NCI-H1092 (cell line): ENCODE results near the gene ZBTB16.

Experiments
- DNase-seq: peaks from one replicate; lab custom pipeline; 2025; lab: John Stamatoyannopoulos, UW

Gene ZBTB16

GRCh38 chr11:114188851-114189570 is 129.5 kb downstream of the ZBTB16 start:
- DNase-seq = no peak

DNA sequence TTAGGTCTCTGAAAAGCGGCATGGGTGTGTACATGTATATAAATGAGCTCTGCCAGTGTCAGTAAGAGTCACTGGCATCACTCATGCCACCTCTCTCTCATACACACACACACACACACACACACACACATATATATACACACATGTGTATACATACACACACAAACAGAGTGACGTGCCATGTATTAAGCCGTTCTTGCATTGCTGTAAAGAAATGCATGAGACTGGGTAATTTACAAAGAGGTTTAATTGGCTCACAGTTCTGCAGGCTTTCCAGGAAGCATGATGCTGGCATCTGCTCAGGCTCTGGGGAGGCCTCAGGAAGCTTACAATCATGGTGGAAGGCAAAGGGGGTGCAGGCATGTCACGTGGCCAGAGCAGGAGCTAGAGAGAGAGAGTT is 131.1 kb downstream of the ZBTB16 start:
- DNase-seq = no peak

- no peak for DNase-seq
Measured at GRCh38 chr11:114191893-114192292, 132.4 kb downstream of the ZBTB16 start.

GRCh38 chr11:114192841-114193389 is 133.4 kb downstream of the ZBTB16 start:
- DNase-seq = no peak

GRCh38 chr11:114193730-114194679 is 134.5 kb downstream of the ZBTB16 start:
- DNase-seq = no peak

DNA sequence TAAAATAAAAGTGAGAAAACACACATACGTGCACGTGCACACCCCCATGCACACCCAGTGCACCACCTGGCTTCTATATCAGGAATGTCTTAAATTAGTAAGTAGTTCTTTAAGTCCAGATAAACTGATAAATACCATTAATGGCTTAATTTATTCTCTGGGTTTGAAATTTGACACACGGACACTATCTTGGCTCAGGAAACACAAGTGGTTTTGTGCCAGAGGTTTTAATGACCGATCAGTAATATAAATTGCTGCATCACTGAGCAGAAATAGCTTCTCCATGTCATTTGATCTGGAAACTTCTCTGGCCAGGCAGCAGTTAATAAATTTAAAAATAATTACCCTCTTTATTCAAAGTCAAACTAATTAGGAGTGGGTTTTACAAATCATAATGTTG is 135.2 kb downstream of the ZBTB16 start:
- DNase-seq = no peak

GRCh38 chr11:114195151-114195550 is 135.6 kb downstream of the ZBTB16 start:
- no peak for DNase-seq

DNA sequence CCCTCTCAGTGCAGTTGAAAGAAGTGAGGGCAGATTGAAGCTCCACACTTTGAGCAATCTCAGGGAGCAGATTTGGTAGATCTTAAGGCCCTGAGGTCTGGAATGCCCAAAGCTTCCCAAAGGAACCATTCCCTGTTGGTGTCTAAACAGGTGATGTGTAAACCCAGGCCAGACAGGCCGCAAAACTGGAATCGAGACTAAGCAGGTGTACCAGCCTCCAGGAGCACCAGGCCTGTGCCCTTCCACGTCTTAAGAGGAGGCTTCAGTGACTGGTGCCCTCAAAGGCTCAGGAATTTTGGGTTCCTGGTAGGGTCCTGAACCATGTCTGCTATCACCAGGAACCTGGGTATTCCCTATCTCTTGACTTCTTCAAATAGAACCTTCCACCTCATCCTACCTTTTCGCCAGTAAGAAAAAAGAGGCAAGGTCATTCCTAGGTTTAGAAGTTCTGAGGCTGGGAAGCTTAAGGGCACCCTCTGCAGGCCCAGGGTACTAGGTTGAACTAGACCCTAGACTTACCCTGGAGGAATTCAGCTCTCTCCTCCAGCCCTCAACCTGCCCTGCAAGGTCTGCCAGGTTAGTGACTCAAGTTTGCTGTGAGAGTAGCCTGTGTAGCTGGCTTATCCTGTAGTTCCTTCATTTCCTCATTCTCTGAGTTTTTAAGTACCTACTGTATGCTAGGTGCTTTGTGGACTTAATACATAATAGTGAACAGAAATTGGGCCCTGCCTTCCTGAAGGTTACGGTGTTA is 136.6 kb downstream of the ZBTB16 start:
- DNase-seq = no peak

GRCh38 chr11:114196997-114197703 is 137.6 kb downstream of the ZBTB16 start:
- DNase-seq = no peak

DNA sequence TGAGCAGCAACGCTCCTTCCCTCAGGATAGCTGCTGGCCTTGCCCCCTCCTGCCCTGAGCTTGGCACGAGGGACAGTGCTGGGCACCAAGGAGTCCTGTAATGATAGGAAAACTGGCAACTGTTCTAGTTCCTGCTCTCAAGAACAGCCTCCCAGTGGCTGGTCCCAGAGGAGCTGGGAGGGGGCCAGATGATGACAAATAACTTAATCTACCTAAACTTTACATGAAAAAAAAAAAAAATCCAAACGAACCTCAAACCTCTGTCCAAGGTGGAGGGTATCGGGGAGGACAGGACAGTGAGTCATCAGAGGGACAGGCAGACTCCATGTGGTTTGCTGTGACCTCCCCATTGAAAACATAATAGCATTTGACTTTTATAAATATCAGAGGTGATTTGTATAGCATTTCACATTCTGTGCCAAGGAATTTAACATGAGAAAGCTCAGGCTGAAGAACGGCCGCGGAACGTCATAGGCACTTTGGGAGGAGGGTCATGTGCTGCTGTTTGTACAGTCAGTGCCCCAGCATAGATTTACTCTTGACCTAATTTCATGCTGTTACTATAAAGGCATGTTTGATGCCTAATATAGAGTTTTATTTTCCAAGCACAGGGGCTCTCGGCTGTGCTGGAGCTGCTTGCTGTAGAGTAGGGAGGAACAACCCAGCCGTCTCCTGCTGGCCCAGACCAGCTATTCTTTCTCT is 138.4 kb downstream of the ZBTB16 start:
- peak; percentile 37 for DNase-seq

GRCh38 chr11:114199051-114199450 is 139.5 kb downstream of the ZBTB16 start:
- no peak for DNase-seq

DNA sequence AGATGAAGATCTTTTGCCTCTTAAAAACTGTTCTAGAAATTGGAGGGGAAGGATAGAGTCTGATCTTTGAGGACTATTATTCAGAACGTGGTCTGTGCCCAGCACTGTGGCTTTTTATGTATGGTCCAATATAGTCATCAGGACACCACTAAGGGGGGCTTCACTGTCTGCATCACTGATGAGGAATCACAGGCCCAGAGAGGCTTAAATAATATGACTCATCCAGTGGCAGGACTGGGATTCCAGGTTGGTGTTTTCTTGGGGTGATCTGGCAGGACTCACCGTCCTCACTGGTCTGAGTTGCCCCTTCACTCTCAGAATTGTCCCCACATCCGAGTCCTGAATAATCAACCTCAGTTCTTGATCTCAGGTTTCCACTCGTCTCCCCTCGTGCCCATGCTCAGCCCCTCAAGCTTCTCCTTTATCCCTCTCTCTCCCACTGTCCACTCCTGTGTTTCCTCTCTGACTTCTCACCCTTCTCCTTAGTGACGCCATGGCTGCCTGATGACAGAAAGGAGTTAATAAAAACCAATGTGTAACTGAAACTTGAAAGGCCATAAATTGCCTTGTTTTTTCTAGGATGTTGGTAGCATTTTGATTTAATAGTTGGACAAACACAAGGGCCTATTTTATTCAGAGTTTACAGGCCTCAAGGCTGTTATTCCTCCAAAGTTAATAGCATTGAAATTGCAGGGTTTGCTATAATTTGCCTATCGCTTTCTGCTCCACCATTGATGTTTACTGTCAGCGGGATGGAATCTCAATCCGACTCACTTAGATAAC is 141.0 kb downstream of the ZBTB16 start:
- no peak for DNase-seq

DNA sequence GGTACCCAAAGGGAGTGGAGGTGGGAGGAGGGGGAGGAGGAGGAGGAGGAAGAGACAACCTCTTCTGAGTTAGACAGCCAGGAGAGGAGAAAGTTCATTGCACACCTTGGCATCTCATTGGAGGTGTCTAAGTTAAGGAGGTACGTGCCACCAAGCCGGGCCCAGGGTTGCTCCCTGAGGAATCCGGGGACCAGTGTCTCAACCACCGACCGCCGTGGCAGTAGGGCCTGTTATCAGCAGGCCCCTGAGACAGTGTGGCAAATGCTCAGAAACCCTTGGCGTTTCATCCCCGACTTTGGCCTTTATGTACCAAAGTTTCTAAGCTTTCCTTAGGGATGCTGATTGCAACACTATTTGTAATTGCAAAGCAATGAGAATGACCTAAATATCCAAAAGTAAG is 141.7 kb downstream of the ZBTB16 start:
- DNase-seq = no peak

GRCh38 chr11:114202011-114202609 is 142.6 kb downstream of the ZBTB16 start:
- DNase-seq = no peak

- no peak for DNase-seq
Measured at GRCh38 chr11:114207096-114207495, 147.6 kb downstream of the ZBTB16 start.

- DNase-seq = no peak
Measured at GRCh38 chr11:114208377-114208776, 148.9 kb downstream of the ZBTB16 start.

- DNase-seq = no peak
Measured at GRCh38 chr11:114209343-114209742, 149.8 kb downstream of the ZBTB16 start.

DNA sequence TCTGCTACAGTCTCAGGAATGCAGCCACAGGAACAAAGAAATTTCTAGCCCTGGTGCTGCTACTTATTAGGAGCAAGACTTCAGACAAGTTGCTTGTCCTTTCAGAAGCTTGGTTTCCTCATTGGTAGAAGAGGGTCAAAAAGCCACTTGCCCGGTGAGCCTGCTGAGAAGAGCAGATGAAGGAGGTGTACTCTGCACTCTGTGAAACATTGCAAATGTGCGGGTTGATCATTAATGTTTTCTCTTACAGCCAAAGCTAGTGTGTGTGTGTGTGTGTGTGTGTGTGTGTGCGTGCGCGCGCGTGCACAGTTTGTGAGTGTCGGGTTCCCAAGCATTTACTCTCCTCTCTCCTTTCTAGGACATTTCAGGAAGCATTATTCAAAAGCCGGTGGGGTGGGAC is 150.4 kb downstream of the ZBTB16 start:
- no peak for DNase-seq

- no peak for DNase-seq
Measured at GRCh38 chr11:114211444-114212121, 152.1 kb downstream of the ZBTB16 start.
